HG02588 (cell line): ENCODE data around the gene DNMBP.
"Not testable (repeated sequence)": the region's sequence is repeated elsewhere in the genome, so short reads cannot be mapped to it uniquely, and the experiment has no call there.

Experiments used
- ATAC-seq: cut with Tn5 transposase; IDR thresholded peaks from one replicate; pipeline ENCODE4 v1.9.1; 2021; ENCODE audit warnings: mild to moderate bottlenecking, moderate library complexity; ENCODE audit not compliant: unreplicated experiment

The DNMBP gene

DNA sequence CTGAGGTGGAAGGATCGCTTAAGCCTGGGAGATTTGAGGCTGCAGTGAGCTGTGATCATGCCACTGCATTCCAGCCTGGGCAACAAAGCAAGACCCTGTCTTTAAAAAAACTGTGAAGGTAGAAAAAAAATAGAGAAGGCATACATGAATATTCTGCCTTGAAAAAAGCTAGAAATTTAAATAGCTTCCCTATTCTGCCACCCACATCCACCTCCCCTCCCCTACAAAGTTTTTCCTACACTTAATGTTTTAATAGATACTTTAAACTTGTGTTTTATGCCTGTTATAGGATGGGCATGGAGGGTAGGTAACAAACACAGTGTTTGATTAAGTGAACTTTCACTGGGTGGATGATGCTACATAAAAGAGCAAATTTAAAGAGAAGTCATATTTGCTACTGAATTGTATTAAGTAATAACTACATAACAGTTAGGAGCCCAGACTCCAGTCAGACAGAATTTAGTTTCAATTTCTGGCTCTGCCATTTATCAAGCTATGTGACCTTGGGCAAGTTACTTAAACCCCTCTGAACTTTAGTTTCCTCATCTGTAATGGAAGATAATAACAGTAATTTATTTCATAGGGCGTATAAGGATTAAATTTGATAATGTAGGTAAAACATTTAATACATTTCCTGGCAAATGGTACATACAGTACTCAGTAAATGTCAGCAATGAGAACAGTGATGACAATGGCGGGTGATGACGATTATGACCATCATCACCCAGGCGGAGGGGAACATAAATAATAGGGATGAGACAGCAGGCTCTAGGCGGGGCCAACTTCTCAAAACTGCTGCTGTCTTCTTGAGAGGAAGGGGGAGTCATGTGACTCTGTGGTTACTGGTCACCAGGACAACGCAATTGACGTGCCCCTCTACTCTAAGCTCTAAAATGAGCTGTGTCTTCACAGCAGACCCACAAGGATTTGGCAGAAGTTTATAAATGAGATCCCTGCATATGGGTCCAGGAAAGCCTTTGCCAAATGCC is 15.8 kb downstream of the DNMBP start:
- peak; percentile 51 for ATAC-seq

DNA sequence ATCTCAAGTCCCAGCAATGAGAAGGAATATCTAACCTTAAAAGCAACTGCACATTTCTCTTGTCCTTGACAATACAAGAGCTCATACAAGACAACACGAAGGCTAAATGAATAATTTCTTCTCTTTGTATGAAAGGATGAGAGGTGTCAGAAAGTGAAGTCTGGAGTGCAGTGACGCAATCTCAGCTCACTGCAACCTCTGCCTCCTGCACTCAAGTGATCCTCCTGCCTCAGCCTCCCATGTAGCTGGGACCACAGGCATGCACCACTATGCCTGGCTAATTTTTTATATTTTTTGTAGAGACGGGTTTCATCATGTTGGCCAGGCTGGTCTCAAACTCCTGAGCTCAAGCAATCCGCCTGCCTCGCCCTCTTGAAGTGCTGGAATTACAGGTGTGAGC is 24.1 kb downstream of the DNMBP start:
- not testable (repeated sequence) for ATAC-seq

DNA sequence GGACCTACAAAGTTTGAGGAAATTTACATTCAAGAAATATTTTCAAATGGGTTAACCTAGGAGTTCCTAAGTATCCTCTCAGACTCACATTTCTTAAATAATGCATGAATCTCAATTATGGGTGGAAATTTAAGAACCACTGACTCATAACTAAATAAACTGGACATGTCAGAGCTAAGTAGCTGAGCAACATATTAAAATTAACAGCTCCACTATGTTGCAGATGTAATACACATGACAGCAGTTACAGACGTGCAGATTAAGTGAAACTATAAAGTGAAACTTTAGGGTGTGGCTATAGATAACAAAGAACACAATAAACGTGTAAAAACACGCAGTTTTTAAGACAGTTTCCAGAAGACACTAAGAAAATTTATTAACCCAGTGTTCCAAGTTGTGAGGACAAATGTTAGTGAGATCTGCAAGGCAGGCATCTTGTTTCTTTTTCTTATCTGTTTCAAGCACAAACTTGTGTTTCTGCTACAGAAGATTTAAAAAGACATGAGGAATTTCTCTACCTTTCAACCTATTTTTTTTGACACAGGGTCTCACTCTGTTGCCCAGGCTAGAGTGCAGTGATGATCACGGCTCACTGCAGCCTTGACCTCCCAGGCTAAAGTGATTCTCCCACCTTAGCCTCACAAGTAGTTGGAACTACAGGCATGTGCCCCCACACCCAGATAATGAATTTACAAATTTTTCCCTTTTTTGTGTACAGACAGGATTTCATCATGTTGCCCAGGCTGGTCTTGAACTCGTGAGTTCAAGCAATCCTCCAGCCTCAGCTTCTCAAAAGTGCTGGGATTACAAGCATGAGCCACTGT is 25.3 kb downstream of the DNMBP start:
- ATAC-seq, result no peak

DNA sequence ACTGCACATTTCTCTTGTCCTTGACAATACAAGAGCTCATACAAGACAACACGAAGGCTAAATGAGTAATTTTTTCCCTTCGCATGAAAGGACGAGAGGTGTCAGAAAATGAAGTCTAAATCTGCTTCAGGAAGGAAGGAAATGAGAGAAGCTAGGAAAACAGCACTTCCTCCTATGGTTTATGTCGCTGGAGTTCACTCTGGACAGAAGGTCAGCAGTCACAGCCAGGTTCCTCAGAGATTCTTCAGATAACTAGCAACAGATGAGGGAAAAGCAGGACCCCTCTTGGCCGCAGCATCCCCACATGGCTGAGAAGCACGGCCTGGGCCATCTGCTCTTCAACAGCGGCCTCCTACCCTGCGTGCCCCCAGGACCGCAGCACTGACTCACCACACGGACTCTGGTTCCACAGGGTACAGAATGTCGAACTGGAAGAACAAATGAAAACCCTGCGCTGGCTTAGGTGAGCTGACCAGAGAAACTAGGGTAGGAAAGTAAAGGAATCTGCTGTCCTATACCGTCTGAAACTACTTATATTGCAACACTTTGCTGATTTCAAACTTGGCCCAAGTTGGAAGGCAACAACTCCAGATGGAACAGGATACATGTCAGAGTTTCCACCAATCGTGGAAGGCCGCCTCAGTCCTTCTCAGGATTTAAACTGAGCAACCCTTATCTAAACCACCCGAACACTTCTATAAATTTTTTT is 26.3 kb downstream of the DNMBP start:
- ATAC-seq, result no peak

DNA sequence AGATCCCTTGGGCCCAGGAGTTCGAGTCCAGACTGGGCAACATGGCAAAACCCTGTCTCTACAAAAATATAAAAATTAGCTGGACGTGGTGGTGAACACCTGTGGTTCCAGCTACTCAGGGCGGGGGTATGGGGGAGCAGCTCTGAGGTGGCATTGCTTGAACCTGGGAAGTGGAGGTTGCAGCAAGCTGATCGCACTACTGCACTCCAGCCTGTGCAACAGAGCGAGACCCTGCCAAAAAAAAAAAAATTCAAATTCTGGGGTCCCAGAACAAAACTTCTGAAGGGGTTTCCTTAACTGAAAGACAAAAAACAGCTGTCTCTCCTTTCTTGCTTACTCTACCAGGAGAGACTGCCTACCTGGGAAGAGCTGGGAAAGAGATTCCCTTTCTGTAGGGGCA is 27.0 kb downstream of the DNMBP start:
- ATAC-seq, result no peak

DNA sequence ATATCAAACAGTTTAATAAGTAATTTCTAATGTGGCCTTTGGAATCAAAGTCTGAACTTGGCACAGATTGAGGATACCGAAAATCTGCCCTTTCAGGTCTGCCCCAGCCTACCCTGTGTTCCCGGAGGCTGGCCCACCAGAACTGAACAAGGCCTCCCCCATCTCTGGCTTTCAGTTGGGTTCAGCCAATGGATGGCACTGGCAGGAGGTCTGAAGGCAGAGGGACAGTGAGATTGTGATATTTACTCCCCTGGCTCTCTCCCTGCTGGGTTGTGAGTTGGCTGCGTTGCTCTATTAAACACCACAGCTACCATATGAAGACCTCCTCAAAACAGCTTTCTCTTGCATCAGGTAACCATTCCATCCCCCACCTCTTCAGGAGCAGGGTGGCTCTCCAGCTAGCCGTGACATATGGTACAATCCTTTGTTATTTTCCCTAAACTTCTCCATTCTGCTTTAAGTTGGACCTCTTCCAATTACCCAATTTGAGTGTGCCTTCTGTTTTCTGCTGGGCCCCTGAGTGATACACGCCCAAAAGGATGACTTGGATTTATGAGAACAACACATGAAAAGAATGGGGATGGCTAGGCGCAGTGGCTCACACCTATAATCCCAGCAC is 28.1 kb downstream of the DNMBP start:
- no peak for ATAC-seq

DNA sequence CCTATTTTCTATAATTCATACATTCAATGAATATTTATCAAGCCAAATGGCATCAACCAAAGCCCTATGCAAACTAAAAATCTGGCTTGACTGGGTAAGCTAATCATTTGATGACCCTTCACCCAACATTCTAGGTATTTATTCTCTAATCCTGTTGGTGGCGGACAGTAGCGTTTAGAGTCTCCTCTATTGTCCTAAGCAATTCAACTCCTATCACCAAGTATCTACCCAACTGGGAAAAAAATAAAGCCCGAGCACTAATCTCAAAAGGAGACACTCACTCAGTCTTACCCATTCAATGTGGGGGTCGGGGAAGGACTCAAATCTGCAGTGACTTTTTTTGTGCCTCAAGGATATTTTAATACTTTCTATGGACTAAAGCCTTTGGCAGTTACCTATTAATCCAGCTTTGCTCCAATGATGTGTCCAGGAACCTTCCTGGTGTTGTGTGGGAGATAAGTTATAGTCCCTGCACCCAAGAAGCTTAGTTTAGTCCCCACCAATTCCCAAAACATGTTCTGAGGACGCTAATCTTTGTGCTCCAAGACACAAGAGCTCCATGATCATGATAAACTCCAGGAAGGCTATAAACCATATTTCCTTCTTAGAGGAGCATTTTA is 30.6 kb downstream of the DNMBP start:
- no peak for ATAC-seq

DNA sequence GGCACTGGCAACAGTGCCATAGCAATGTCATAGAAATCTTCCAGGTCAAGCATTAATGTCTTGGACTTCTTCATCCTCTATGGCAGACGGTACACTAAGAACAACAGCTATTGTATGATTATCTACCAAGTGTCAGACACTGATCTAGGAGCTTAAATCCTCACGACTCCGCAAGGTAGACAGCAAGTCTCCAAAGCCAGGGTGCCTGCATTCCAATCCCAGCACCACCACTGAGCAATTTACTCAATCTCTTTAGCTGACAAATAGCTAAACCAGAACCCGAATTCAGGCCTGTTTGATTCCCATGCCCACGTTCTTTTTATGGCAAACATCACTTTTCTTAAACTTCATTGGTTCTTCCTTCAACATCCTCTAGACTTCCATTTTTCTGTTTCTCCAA is 31.8 kb downstream of the DNMBP start:
- ATAC-seq, result no peak

DNA sequence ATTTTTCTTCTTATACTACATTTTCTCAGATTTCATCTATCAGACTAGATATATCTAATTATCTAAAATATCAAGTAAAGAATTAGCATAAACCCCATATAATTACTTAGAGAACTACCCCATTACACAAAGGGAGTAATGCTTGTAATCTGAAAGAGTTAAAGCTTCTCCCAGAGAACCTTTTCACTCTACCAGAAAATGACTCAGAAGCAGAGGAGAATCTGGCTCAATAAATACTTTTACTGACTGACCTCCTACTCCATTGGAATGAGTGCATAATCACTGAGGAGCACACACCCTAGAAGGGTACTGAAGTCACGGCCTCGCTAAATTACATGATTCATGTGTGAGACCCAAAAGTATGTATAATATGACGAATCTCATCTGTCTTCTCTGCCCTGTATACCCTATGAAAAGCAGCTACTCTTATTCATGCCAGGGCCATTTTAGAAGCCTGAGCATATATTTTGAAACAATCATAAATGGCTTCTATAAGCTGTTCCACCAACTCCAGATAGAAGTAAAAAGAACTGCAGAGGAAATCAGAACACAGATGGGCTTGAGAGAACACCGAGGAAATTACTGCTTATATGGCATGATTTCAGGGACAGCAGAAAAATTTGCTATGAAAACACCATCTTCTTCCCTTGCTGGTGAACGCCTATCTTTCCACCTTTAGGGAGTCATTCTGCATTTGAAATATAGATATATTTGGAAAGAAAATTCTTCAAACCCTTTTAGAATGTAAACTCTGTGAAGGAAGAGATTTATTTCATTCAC is 32.7 kb downstream of the DNMBP start:
- no peak for ATAC-seq

DNA sequence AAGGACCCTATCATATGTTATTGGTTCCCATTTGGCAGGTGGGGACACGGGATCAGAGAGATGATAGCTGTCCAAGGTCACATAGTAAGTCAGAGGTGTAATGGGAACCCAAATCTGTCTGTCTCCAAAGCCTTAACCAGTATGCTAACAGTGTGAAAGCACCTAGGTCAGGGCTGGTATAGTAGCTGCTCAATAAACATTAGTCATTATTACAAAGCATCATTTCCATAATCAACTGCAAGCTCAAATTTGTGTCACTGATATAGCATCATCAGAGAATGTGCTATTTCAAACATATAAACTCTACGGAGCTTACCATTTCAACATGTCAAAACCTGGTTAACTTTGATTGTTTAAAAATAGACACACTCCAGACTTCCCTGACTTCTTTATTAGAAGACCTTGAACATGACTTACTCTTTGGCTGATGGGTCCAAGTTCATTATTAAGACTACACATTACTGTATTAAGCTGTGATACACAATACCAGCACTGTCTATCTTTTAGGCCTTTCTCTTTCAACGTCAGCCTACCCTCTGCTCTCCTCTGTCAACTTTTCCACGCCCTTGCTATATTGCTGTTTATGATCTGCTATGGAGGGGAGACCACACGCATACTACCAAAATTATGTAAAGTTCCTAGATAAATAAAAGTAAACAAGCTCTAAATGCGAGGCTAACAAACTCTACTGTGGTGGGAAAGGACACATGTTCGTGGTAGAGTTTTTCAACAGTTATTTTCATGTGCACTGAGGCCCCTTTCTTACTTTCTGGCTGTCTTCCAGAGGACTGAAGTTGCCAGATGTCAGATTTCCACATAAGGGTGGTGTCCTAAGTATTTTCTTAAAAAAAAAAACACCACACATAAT is 33.6 kb downstream of the DNMBP start:
- ATAC-seq, result no peak

DNA sequence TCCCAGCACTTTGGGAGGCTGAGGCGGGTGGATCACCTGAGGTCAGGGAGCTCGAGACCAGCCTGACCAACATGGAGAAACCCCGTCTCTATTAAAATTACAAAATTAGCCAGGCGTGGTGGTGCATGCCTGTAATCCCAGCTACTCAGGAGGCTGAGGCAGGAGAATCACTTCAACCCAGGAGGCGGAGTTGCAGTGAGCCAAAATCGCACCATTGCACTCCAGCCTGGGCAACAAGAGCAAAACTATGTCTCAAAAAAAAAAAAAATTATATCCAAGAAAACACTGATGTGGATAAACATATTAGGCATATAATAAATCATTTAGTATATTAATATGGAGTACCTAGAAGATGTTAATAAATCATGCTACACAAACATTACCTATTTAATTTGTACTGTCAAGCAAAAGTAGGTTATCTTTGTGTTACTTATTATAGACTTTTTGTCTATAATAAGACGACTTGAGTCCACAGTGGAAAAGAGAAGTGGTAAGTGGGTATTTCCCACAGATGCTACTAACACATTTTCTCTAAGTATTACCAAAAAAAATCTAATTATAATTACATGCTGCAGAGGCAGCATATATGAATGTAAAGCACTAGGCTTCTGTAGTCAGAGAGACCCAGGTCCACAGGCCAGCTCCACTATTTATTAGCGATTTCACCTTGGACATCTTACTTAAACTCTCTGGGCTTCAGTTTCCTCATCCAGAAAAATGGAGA is 34.5 kb downstream of the DNMBP start:
- ATAC-seq, result no peak

DNA sequence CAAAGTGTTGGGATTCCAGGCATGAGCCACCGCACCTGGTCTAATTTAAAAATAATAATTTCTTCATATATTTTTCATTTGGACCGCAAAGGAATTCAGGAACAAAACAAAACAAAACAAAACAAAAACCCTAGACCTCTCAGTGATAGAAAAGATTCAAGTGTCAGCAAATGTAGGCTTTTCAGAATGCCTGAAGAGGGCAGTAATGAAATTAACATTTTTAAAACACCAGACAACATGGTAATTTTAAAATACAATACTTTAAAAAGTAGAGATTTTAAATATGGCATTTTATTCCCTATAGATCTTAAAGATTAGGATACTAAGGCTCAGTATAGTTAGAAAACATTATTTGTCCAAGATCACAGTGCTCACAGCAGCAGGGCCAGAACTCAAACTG is 36.6 kb downstream of the DNMBP start:
- ATAC-seq, result no peak

DNA sequence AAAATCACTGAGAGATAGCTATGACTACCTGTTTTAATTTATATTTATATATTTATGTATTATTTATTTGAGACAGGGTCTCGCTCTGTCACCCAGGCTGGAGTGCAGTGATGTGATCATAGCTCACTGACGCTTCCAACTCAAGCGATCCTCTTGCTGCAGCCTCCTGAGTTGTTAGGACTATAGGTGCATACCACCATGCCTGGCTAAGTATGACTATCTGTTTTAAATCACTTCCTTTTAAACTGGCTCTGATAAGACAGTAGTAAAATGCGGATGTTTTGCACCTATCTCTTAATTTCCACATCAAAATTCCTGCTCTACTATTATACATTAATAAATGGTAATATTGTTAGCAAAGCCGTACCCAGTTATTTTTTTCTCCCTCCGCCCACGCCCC is 41.8 kb downstream of the DNMBP start:
- no peak for ATAC-seq

DNA sequence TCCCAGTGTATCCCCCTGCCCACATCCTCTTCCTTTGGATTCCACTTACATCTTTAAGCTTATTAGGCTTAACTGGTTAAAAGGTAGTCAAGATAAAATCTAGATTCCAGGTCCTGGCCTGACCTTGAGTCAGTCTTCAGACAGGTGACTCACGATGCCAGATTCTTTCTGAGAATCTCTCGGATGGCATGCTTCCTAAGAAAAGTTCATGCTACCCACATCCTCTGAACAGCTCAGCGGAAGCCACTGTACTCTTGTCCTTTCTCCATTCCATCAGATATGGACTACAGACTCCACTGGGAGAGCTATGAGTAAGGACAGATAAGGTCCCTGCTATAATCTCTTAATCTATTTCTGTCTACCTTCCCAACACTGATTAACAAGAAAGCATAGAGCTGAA is 43.4 kb downstream of the DNMBP start:
- ATAC-seq, result no peak

DNA sequence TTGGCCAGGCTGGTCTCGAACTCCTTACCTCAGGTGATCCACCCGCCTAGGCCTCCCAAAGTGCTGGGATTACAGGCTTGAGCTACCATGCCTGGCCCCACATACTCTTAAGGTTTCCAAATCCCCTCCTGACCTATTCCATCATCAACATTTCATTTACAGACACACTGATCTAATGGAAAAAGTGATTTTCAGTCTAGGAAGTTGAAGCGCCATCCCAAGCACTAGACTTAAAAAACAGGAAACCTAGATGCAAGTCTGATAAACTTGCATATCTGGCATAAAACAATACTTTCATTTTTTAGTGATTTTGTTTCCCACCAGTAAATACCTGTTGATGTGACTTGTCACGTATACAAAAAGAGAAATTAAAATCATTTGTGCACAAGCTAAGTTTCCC is 44.0 kb downstream of the DNMBP start:
- ATAC-seq, result no peak

DNA sequence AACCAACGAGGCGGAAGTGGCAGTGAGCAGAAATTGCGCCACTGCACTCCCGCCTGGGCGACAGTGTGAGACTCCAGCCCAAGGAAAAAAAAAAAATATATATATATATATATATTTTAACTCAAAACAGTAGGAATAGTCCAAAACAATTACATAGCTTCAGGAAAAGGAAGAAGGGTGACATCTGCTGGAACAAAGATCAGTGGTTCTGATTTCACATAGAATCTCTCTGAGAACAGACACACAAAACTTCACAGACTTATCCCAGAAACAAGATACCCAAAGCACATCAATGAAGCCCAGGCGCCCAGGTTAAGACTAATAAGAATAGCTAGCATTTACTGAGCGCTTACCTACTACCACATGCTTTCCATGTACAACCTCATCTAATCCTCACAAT is 45.0 kb downstream of the DNMBP start:
- ATAC-seq, result no peak

DNA sequence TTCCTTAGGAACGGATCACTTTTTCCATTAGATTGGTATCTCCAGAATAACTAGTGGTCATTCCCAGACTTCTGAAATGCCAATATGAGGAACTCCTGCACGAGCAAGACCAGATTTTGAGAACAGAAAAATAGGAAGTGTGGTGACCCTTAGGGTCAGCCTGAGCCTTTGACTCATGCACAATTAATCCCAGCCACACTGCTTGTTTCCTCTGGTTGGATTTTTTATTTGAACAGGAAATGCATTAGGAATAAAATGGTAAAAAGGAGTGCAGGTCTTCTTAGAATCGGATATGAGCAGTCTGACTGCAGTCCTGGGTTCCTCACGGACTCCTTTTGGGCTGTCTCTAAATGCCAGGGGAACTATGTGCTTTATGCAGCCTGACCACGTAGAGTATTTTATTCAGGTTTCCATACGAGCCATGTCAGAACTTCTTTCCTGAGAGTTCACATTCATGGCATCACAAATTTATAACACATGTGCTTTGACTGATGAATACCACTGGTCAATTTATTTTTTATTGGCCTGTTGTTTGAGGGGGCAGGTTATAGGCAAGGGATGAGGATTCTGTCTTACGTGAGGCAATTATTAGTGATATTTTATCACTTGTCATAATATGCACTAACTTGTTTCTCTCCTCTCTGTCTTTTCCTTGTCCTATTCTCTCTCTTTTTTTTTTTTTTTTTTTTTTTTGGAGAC is 46.1 kb downstream of the DNMBP start:
- not testable (repeated sequence) for ATAC-seq
